CD4-positive, alpha-beta T cell (primary cell): ENCODE measurements around the gene CD33. TPM values are rescaled to one million over a fixed set of nuclear protein-coding genes. Genes with fewer than 3 reads are reported as not detected.

Experiments
- ATAC-seq: fragments of 200-7000 bp; cut with Tn5 transposase; one replicate; pipeline ENCODE4 v1.10.0; 2022; ENCODE audit warnings: mild to moderate bottlenecking; ENCODE audit not compliant: poor library complexity
- CTCF ChIA-PET: fragments of 350-600 bp; sonication (Branson Sonifier 250); formaldehyde crosslinking; loops from one replicate; lab custom pipeline; 2021; ENCODE audit warnings: antibody characterized with exemption, inconsistent platforms; lab: Charles Lee
- POLR2A ChIA-PET: fragments of 350-600 bp; sonication (Branson Sonifier 250); formaldehyde crosslinking; loops from one replicate; lab custom pipeline; 2021; ENCODE audit warnings: antibody characterized with exemption, inconsistent platforms; lab: Charles Lee
- DNase-seq, 14 experiments: peaks; one replicate each; pipeline ENCODE4 v3.0.0-alpha.2; 2013 to 2020; ENCODE audit warnings: mixed read lengths in 2 of 14
- H3K27ac ChIP-seq, 2 donors: one replicate each; pipeline versions ENCODE4 v1.5.1 to v1.7.0; 2013; ENCODE audit warnings: low read length in 2 of 2, low read depth in 1 of 2, mild to moderate bottlenecking in 1 of 2
- H3K27me3 ChIP-seq, 2 experiments: 1 replicate in 1 of 2; 2 replicates in 1 of 2; pipeline versions ENCODE4 v1.6.1 to v1.7.0; 2013; ENCODE audit warnings: low read length in 2 of 2, control low read depth in 1 of 2, mild to moderate bottlenecking in 1 of 2, moderate library complexity in 1 of 2; ENCODE audit not compliant: insufficient read depth in 2 of 2, control insufficient read depth in 1 of 2
- H3K36me3 ChIP-seq: one replicate; pipeline ENCODE4 v1.6.1; 2013; ENCODE audit warnings: low read length, control low read depth; ENCODE audit not compliant: insufficient read depth
- H3K4me1 ChIP-seq: one replicate; pipeline ENCODE4 v1.6.1; 2013; ENCODE audit warnings: low read length, control low read depth; ENCODE audit not compliant: insufficient read depth
- H3K4me3 ChIP-seq: one replicate; pipeline ENCODE4 v1.5.1; 2013; ENCODE audit warnings: mild to moderate bottlenecking, low read length, moderate library complexity
- H3K9me3 ChIP-seq, 2 experiments: 1 replicate in 1 of 2; 2 replicates in 1 of 2; pipeline versions ENCODE4 v1.6.1 to v1.7.0; 2013; ENCODE audit warnings: low read length in 2 of 2, mild to moderate bottlenecking in 2 of 2, control low read depth in 1 of 2, moderate library complexity in 1 of 2; ENCODE audit not compliant: control insufficient read depth in 1 of 2, insufficient read depth in 1 of 2
- H3K27ac Mint-ChIP-seq: one replicate; pipeline ENCODE4 v1.8.0; 2020; ENCODE audit warnings: mixed read lengths
- H3K27me3 Mint-ChIP-seq: one replicate; pipeline ENCODE4 v1.8.0; 2021; ENCODE audit warnings: mixed read lengths
- H3K36me3 Mint-ChIP-seq: one replicate; pipeline ENCODE4 v1.8.0; 2021; ENCODE audit warnings: low read depth, mixed read lengths
- H3K4me1 Mint-ChIP-seq: one replicate; pipeline ENCODE4 v1.8.0; 2021; ENCODE audit warnings: low read depth, mixed read lengths
- H3K4me3 Mint-ChIP-seq: one replicate; pipeline ENCODE4 v1.8.0; 2020; ENCODE audit warnings: mild to moderate bottlenecking, mixed read lengths
- H3K9me3 Mint-ChIP-seq: one replicate; pipeline ENCODE4 v1.8.0; 2020; ENCODE audit warnings: mixed read lengths
- intact Hi-C, 2 experiments: fragments of 100-400 bp; cut with DNase I in 1 of 2; cut with micrococcal nuclease in 1 of 2; formaldehyde crosslinking; loops; one replicate each; pipeline versions ENCODE4 v1.15.1 to v1.9.0; 2023 to 2025; cut with DNase I, micrococcal nuclease
- microRNA-seq: library from miRNA; unstranded; fragments of <30 nt; microRNA quantifications from one replicate; pipeline ENCODE4 v1.2.0, GENCODE V29; 2021; ENCODE audit warnings: borderline microRNAs expressed, borderline replicate concordance
- total RNA-seq, 174 experiments: library from RNA in 2 of 174; stranded (reverse) in 2 of 174; gene quantifications; one replicate each; pipeline ENCODE4 v1.2.3 and lab custom pipeline; 2021 to 2026
- TF ChIP-seq, protein P1 (sequence below): fragments of 200-600 bp; IDR thresholded peaks from one replicate; pipeline ENCODE4 v1.8.0; 2022; ENCODE audit warnings: antibody characterized with exemption, mild to moderate bottlenecking

CD33 gene
- total RNA-seq, 2 experiments from 2014 or later = 0.60 to 1.7 TPM

GRCh38 chr19:51285682-51286081 is 60.8 kb downstream of the CD33 start:
- Histone ChIP-seq H3K4me1 (no peaks in the 10 kb centered on the region), H3K36me3 (no peaks in the 10 kb centered on the region), H3K9me3 (no peaks in the 10 kb centered on the region), H3K27ac (no peak overlapping the region), H3K4me3 (no peak overlapping the region), H3K27me3 (peaks cover 5 to 6% of the 10 kb centered on the region in 2 experiments)
- DNase-seq = no peak
- Mint-ChIP-seq H3K27me3 (peaks cover 23% of the 10 kb centered on the region), H3K9me3 (peaks cover 2% of the 10 kb centered on the region), H3K36me3 (no peaks in the 10 kb centered on the region), H3K4me1 (no peaks in the 10 kb centered on the region), H3K4me3 (no peak overlapping the region), H3K27ac (no peak overlapping the region)
- ChIA-PET POLR2A (no interaction called here), CTCF (no interaction called here)
- no peak for ATAC-seq
- TF ChIP-seq, protein P1, sequence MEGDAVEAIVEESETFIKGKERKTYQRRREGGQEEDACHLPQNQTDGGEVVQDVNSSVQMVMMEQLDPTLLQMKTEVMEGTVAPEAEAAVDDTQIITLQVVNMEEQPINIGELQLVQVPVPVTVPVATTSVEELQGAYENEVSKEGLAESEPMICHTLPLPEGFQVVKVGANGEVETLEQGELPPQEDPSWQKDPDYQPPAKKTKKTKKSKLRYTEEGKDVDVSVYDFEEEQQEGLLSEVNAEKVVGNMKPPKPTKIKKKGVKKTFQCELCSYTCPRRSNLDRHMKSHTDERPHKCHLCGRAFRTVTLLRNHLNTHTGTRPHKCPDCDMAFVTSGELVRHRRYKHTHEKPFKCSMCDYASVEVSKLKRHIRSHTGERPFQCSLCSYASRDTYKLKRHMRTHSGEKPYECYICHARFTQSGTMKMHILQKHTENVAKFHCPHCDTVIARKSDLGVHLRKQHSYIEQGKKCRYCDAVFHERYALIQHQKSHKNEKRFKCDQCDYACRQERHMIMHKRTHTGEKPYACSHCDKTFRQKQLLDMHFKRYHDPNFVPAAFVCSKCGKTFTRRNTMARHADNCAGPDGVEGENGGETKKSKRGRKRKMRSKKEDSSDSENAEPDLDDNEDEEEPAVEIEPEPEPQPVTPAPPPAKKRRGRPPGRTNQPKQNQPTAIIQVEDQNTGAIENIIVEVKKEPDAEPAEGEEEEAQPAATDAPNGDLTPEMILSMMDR = no peak
- intact Hi-C loops = no loop called here

Small RNAs within 50 kb of the gene (microRNA-seq; reads per million reads assigned to microRNA genes)
- gene MIR8074 = not detected

Other genes starting within 250 kb of the CD33 start
- gene KLK7, start 241.2 kb upstream of the CD33 start, total RNA-seq = not detected
- gene KLK8, start 223.5 kb upstream of the CD33 start, total RNA-seq = not detected
- not detected for gene KLK10, start 205.4 kb upstream of the CD33 start, total RNA-seq
- gene KLK11, start 198.5 kb upstream of the CD33 start, total RNA-seq = not detected
- not detected for gene KLK12, start 190.1 kb upstream of the CD33 start, total RNA-seq
- not detected for gene KLK13, start 160.0 kb upstream of the CD33 start, total RNA-seq
- gene KLK14, start 142.2 kb upstream of the CD33 start, total RNA-seq = under 1 TPM in 1 of 2 experiments, not detected in 1; 0.22 TPM
- gene CTU1, start 116.7 kb upstream of the CD33 start, total RNA-seq = 1 to 10 TPM; 1.4 to 1.6 TPM
- gene SIGLEC9, start 100.2 kb upstream of the CD33 start, total RNA-seq = under 1 TPM; 0.36 to 0.59 TPM
- under 1 TPM in 1 of 2 experiments, not detected in 1; 0.20 TPM for gene SIGLEC7, start 82.8 kb upstream of the CD33 start, total RNA-seq
- gene SIGLECL1, start 26.0 kb downstream of the CD33 start, total RNA-seq = not detected
- gene IGLON5, start 86.6 kb downstream of the CD33 start, total RNA-seq = not detected
- under 1 TPM; 0.11 to 0.14 TPM for gene VSIG10L, start 117.1 kb downstream of the CD33 start, total RNA-seq
- gene ETFB, start 141.3 kb downstream of the CD33 start, total RNA-seq = 10 to 100 TPM; 29.7 to 30.1 TPM
- gene CLDND2, start 143.9 kb downstream of the CD33 start, total RNA-seq = under 1 TPM; 0.60 to 0.84 TPM
- gene NKG7, start 147.6 kb downstream of the CD33 start, total RNA-seq = 1 to 10 TPM; 6.2 to 7.2 TPM
- not detected for gene LIM2, start 162.9 kb downstream of the CD33 start, total RNA-seq
- gene C19orf84, start 165.5 kb downstream of the CD33 start, total RNA-seq = not detected
- gene SIGLEC10, start 192.6 kb downstream of the CD33 start, total RNA-seq = under 1 TPM; 0.39 to 0.58 TPM
- gene SIGLEC8, start 233.4 kb downstream of the CD33 start, total RNA-seq = not detected